ENCODE data around the gene MEPE. TPM values are rescaled to one million over a fixed set of nuclear protein-coding genes. Genes with fewer than 3 reads are reported as not detected.

The MEPE gene
- total and polyA plus RNA-seq, 7 experiments from 2014 or later, result not detected

- H3K27ac Mint-ChIP-seq, result no peak overlapping the region
- ChIA-PET POLR2A (no interaction called here), CTCF (no interaction called here)
- Histone ChIP-seq H3K27ac (ENCODE audit: low read depth, low read length) (no peak overlapping the region), H3K36me3 (ENCODE audit: control insufficient read depth in 2 of 3, insufficient read depth in 3 of 3, low read length in 3 of 3) (no peaks in the 10 kb centered on the region), H3K9me3 (ENCODE audit: control insufficient read depth in 2 of 3, low read length in 3 of 3) (no peaks in the 10 kb centered on the region), H3K4me3 (ENCODE audit: low read length) (no peak overlapping the region), H3K4me1 (ENCODE audit: control insufficient read depth in 2 of 2, insufficient read depth in 2 of 2, low read length in 2 of 2) (no peaks in the 10 kb centered on the region), H3K27me3 (ENCODE audit: control insufficient read depth in 2 of 2, insufficient read depth in 2 of 2, low read length in 2 of 2) (no peaks in the 10 kb centered on the region)
- H3K4me3 Mint-ChIP-seq, result no peak overlapping the region
- no peaks in the 10 kb centered on the region for H3K36me3 Mint-ChIP-seq
- no peak for DNase-seq
- no peaks in the 10 kb centered on the region for H3K4me1 Mint-ChIP-seq
- no peak for ATAC-seq
- H3K27me3 Mint-ChIP-seq, result peaks cover 15 to 35% (median 25%) of the 10 kb centered on the region in 5 donors
- H3K9me3 Mint-ChIP-seq, result no peaks in the 10 kb centered on the region
- intact Hi-C loops (cut with micrococcal nuclease), result loop anchor here in 1 of 2 donors (5.0 kb wide), 1 partner anchor 660 kb away; no protein-coding TSS in a partner anchor
Measured at GRCh38 chr4:87857789-87858188, 25.0 kb downstream of the MEPE start.

- no peak overlapping the region for H3K4me3 ChIP-seq (ENCODE audit: low read length)
- no peak for DNase-seq
- no peak overlapping the region for H3K27ac Mint-ChIP-seq
- H3K36me3 ChIP-seq (ENCODE audit: control insufficient read depth in 2 of 3, insufficient read depth in 3 of 3, low read length in 3 of 3), result no peaks in the 10 kb centered on the region
- CTCF ChIA-PET, result no interaction called here
- ATAC-seq, result no peak
- no peaks in the 10 kb centered on the region for H3K36me3 Mint-ChIP-seq
- H3K27ac ChIP-seq (ENCODE audit: low read depth, low read length), result no peak overlapping the region
- H3K4me1 Mint-ChIP-seq, result peaks cover 0 to 3% (median 0%) of the 10 kb centered on the region in 7 donors
- H3K4me3 Mint-ChIP-seq, result no peak overlapping the region
- H3K9me3 ChIP-seq (ENCODE audit: control insufficient read depth in 2 of 3, low read length in 3 of 3), result no peaks in the 10 kb centered on the region
- H3K4me1 ChIP-seq (ENCODE audit: control insufficient read depth in 2 of 2, insufficient read depth in 2 of 2, low read length in 2 of 2), result no peaks in the 10 kb centered on the region
- POLR2A ChIA-PET, result no interaction called here
- no peaks in the 10 kb centered on the region for H3K27me3 ChIP-seq (ENCODE audit: control insufficient read depth in 2 of 2, insufficient read depth in 2 of 2, low read length in 2 of 2)
- H3K27me3 Mint-ChIP-seq, result peaks cover 17 to 30% (median 21%) of the 10 kb centered on the region in 5 donors
- intact Hi-C loops (cut with micrococcal nuclease), result no loop called here
- H3K9me3 Mint-ChIP-seq, result no peaks in the 10 kb centered on the region
Measured at GRCh38 chr4:87862236-87862635, 29.5 kb downstream of the MEPE start.

GRCh38 chr4:87863486-87863885 lies 30.7 kb downstream of the MEPE start:
- no peak for ATAC-seq
- Mint-ChIP-seq H3K36me3 (no peaks in the 10 kb centered on the region), H3K27me3 (peaks cover 22 to 37% (median 27%) of the 10 kb centered on the region in 5 donors), H3K9me3 (no peaks in the 10 kb centered on the region), H3K4me3 (no peak overlapping the region), H3K4me1 (peaks cover 0 to 3% (median 0%) of the 10 kb centered on the region in 7 donors), H3K27ac (no peak overlapping the region)
- Histone ChIP-seq H3K4me3 (ENCODE audit: low read length) (no peak overlapping the region), H3K36me3 (ENCODE audit: control insufficient read depth in 2 of 3, insufficient read depth in 3 of 3, low read length in 3 of 3) (no peaks in the 10 kb centered on the region), H3K27me3 (ENCODE audit: control insufficient read depth in 2 of 2, insufficient read depth in 2 of 2, low read length in 2 of 2) (no peaks in the 10 kb centered on the region), H3K9me3 (ENCODE audit: control insufficient read depth in 2 of 3, low read length in 3 of 3) (no peaks in the 10 kb centered on the region), H3K27ac (ENCODE audit: low read depth, low read length) (no peak overlapping the region), H3K4me1 (ENCODE audit: control insufficient read depth in 2 of 2, insufficient read depth in 2 of 2, low read length in 2 of 2) (no peaks in the 10 kb centered on the region)
- intact Hi-C loops (cut with micrococcal nuclease), result no loop called here
- ChIA-PET CTCF (no interaction called here), POLR2A (no interaction called here)
- DNase-seq, result no peak

- H3K27me3 Mint-ChIP-seq, result peaks cover 21 to 31% (median 26%) of the 10 kb centered on the region in 5 donors
- ATAC-seq, result no peak
- CTCF ChIA-PET, result no interaction called here
Measured at GRCh38 chr4:87864321-87864720, 31.6 kb downstream of the MEPE start.

GRCh38 chr4:87865288-87865687 lies 32.5 kb downstream of the MEPE start:
- no peak overlapping the region for H3K4me3 Mint-ChIP-seq
- intact Hi-C loops (cut with micrococcal nuclease), result no loop called here
- H3K27me3 ChIP-seq (ENCODE audit: control insufficient read depth in 2 of 2, insufficient read depth in 2 of 2, low read length in 2 of 2), result peaks cover 0 to 3% of the 10 kb centered on the region in 2 donors
- H3K4me1 Mint-ChIP-seq, result peaks cover 0 to 3% (median 0%) of the 10 kb centered on the region in 7 donors
- ChIA-PET CTCF (no interaction called here), POLR2A (no interaction called here)
- H3K9me3 ChIP-seq (ENCODE audit: control insufficient read depth in 2 of 3, low read length in 3 of 3), result no peaks in the 10 kb centered on the region
- H3K36me3 ChIP-seq (ENCODE audit: control insufficient read depth in 2 of 3, insufficient read depth in 3 of 3, low read length in 3 of 3), result no peaks in the 10 kb centered on the region
- H3K27ac Mint-ChIP-seq, result no peak overlapping the region
- H3K36me3 Mint-ChIP-seq, result no peaks in the 10 kb centered on the region
- DNase-seq, result no peak
- no peaks in the 10 kb centered on the region for H3K9me3 Mint-ChIP-seq
- peaks cover 15 to 34% (median 29%) of the 10 kb centered on the region in 5 donors for H3K27me3 Mint-ChIP-seq
- H3K27ac ChIP-seq (ENCODE audit: low read depth, low read length), result no peak overlapping the region
- no peak for ATAC-seq
- H3K4me1 ChIP-seq (ENCODE audit: control insufficient read depth in 2 of 2, insufficient read depth in 2 of 2, low read length in 2 of 2), result no peaks in the 10 kb centered on the region
- H3K4me3 ChIP-seq (ENCODE audit: low read length), result no peak overlapping the region

More at GRCh38 chr4:87864321-87864720, 31.6 kb downstream of the MEPE start:
- no peaks in the 10 kb centered on the region for H3K9me3 ChIP-seq (ENCODE audit: control insufficient read depth in 2 of 3, low read length in 3 of 3)
- no peaks in the 10 kb centered on the region for H3K9me3 Mint-ChIP-seq
- POLR2A ChIA-PET, result no interaction called here
- H3K36me3 ChIP-seq (ENCODE audit: control insufficient read depth in 2 of 3, insufficient read depth in 3 of 3, low read length in 3 of 3), result no peaks in the 10 kb centered on the region
- H3K27me3 ChIP-seq (ENCODE audit: control insufficient read depth in 2 of 2, insufficient read depth in 2 of 2, low read length in 2 of 2), result no peaks in the 10 kb centered on the region
- no peaks in the 10 kb centered on the region for H3K36me3 Mint-ChIP-seq
- intact Hi-C loops (cut with micrococcal nuclease), result no loop called here
- peaks cover 0 to 3% (median 0%) of the 10 kb centered on the region in 7 donors for H3K4me1 Mint-ChIP-seq
- no peak overlapping the region for H3K27ac Mint-ChIP-seq
- no peak overlapping the region for H3K27ac ChIP-seq (ENCODE audit: low read depth, low read length)
- H3K4me3 Mint-ChIP-seq, result no peak overlapping the region
- no peak overlapping the region for H3K4me3 ChIP-seq (ENCODE audit: low read length)
- no peak for DNase-seq
- H3K4me1 ChIP-seq (ENCODE audit: control insufficient read depth in 2 of 2, insufficient read depth in 2 of 2, low read length in 2 of 2), result no peaks in the 10 kb centered on the region

- Histone ChIP-seq H3K27ac (ENCODE audit: low read depth, low read length) (no peak overlapping the region), H3K4me1 (ENCODE audit: control insufficient read depth in 2 of 2, insufficient read depth in 2 of 2, low read length in 2 of 2) (no peaks in the 10 kb centered on the region), H3K27me3 (ENCODE audit: control insufficient read depth in 2 of 2, insufficient read depth in 2 of 2, low read length in 2 of 2) (peaks cover 0 to 3% of the 10 kb centered on the region in 2 donors), H3K36me3 (ENCODE audit: control insufficient read depth in 2 of 3, insufficient read depth in 3 of 3, low read length in 3 of 3) (no peaks in the 10 kb centered on the region), H3K9me3 (ENCODE audit: control insufficient read depth in 2 of 3, low read length in 3 of 3) (no peaks in the 10 kb centered on the region), H3K4me3 (ENCODE audit: low read length) (no peak overlapping the region)
- ChIA-PET CTCF (no interaction called here), POLR2A (no interaction called here)
- Mint-ChIP-seq H3K9me3 (no peaks in the 10 kb centered on the region), H3K27ac (no peak overlapping the region), H3K4me3 (no peak overlapping the region), H3K27me3 (peaks cover 18 to 35% (median 29%) of the 10 kb centered on the region in 5 donors), H3K4me1 (peaks cover 0 to 3% (median 0%) of the 10 kb centered on the region in 7 donors), H3K36me3 (no peaks in the 10 kb centered on the region)
- DNase-seq (no peak), ATAC-seq (no peak)
- intact Hi-C loops (cut with micrococcal nuclease), result no loop called here
Measured at GRCh38 chr4:87865960-87866598, 33.3 kb downstream of the MEPE start.

GRCh38 chr4:87868522-87868921 lies 35.8 kb downstream of the MEPE start:
- H3K4me1 Mint-ChIP-seq, result peaks cover 0 to 3% (median 0%) of the 10 kb centered on the region in 7 donors
- Histone ChIP-seq H3K27ac (ENCODE audit: low read depth, low read length) (no peak overlapping the region), H3K27me3 (ENCODE audit: control insufficient read depth in 2 of 2, insufficient read depth in 2 of 2, low read length in 2 of 2) (peaks cover 0 to 3% of the 10 kb centered on the region in 2 donors), H3K4me1 (ENCODE audit: control insufficient read depth in 2 of 2, insufficient read depth in 2 of 2, low read length in 2 of 2) (no peaks in the 10 kb centered on the region), H3K36me3 (ENCODE audit: control insufficient read depth in 2 of 3, insufficient read depth in 3 of 3, low read length in 3 of 3) (no peaks in the 10 kb centered on the region), H3K4me3 (ENCODE audit: low read length) (no peak overlapping the region), H3K9me3 (ENCODE audit: control insufficient read depth in 2 of 3, low read length in 3 of 3) (no peaks in the 10 kb centered on the region)
- H3K36me3 Mint-ChIP-seq, result no peaks in the 10 kb centered on the region
- H3K9me3 Mint-ChIP-seq, result no peaks in the 10 kb centered on the region
- no peak for ATAC-seq
- POLR2A ChIA-PET, result no interaction called here
- no peak overlapping the region for H3K4me3 Mint-ChIP-seq
- no peak for DNase-seq
- intact Hi-C loops (cut with micrococcal nuclease), result no loop called here
- peaks cover 23 to 42% (median 32%) of the 10 kb centered on the region in 5 donors for H3K27me3 Mint-ChIP-seq
- H3K27ac Mint-ChIP-seq, result no peak overlapping the region
- CTCF ChIA-PET, result no interaction called here

Measured in naive thymus-derived CD4-positive, alpha-beta T cell (primary cell).